Fibroblast of pulmonary artery (primary cell): ENCODE results near the gene KRTAP10-6.
"Not testable (repeated sequence)": the region's sequence is repeated elsewhere in the genome, so short reads cannot be mapped to it uniquely, and the experiment has no call there.

ENCODE experiments used
- DNase-seq: peaks from one replicate; pipeline ENCODE4 v3.0.0-alpha.2; 2010; ENCODE audit warnings: low read depth
- H3K4me3 ChIP-seq: replicated peaks from 2 replicates; pipeline ENCODE4 v1.5.1; 2011; ENCODE audit warnings: low read depth, mild to moderate bottlenecking, control low read depth, low read length, moderate library complexity
- TF ChIP-seq, protein P1 (sequence below): IDR thresholded peaks from 2 replicates; pipeline ENCODE4 v1.5.1; 2011; ENCODE audit warnings: mild to moderate bottlenecking, control low read depth, low read length, inconsistent platforms; ENCODE audit errors: missing control alignments

KRTAP10-6 gene

GRCh38 chr21:44611551-44611950 lies 19.2 kb upstream of the KRTAP10-6 start:
- no peak for DNase-seq
- H3K4me3 ChIP-seq = no peak overlapping the region
- TF ChIP-seq, protein P1, sequence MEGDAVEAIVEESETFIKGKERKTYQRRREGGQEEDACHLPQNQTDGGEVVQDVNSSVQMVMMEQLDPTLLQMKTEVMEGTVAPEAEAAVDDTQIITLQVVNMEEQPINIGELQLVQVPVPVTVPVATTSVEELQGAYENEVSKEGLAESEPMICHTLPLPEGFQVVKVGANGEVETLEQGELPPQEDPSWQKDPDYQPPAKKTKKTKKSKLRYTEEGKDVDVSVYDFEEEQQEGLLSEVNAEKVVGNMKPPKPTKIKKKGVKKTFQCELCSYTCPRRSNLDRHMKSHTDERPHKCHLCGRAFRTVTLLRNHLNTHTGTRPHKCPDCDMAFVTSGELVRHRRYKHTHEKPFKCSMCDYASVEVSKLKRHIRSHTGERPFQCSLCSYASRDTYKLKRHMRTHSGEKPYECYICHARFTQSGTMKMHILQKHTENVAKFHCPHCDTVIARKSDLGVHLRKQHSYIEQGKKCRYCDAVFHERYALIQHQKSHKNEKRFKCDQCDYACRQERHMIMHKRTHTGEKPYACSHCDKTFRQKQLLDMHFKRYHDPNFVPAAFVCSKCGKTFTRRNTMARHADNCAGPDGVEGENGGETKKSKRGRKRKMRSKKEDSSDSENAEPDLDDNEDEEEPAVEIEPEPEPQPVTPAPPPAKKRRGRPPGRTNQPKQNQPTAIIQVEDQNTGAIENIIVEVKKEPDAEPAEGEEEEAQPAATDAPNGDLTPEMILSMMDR = no peak

DNA sequence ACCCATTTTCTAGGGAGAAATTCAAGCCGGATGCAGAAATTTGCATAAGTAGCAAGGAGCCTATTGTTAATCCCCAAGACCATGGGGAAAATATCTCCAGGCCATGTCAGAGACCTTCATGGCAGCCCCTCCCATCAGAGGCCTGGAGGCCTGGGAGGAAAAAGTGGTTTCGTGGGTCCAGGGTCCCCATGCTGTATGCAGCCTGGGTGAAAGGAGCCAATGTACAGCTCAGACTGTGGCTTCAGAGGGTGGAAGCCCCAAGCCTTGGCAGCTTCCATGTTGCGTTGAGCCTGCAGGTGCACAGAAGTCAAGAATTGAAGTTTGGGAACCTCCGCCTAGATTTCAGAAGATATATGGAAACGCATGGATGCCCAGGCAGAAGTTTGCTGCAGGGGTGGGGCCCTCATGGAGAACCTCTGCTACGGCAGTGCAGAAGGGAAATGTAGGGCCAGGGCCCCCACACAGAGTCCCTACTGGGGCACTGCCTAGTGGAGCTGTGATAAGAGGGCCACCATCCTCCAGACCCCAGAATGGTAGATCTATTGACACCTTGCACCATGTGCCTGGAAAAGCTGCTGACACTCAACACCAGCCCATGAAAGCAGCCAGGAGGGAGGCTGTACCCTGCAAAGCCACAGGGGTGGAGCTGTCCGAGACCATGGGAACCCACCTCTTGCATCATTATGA lies 18.0 kb upstream of the KRTAP10-6 start:
- DNase-seq, H3K4me3 ChIP-seq: not testable (repeated sequence)

DNA sequence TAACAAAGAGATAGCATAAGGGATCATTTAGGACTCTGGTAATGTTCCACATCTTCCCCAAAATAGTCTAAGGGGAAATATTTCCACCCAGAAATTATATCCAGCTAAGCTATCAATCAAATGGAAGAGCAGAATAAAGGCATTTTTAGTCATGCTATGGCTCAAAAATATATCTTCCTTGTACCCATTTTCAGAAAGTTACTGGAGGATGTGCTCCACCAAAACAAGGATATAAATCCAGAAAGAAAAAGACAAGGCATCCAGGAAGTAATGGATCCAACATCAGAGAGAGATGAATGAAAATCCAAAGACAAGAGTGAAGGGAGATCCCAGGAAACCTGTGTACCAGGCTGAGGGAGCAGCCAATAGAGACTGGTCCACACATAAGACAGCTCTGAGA lies 16.9 kb upstream of the KRTAP10-6 start:
- TF ChIP-seq, protein P1 = no peak
- no peak overlapping the region for H3K4me3 ChIP-seq
- DNase-seq = no peak

- TF ChIP-seq, protein P1 = no peak
- DNase-seq = no peak
- no peak overlapping the region for H3K4me3 ChIP-seq
These were observed 14.2 kb upstream of the KRTAP10-6 start for GRCh38 chr21:44606495-44606894.

DNA sequence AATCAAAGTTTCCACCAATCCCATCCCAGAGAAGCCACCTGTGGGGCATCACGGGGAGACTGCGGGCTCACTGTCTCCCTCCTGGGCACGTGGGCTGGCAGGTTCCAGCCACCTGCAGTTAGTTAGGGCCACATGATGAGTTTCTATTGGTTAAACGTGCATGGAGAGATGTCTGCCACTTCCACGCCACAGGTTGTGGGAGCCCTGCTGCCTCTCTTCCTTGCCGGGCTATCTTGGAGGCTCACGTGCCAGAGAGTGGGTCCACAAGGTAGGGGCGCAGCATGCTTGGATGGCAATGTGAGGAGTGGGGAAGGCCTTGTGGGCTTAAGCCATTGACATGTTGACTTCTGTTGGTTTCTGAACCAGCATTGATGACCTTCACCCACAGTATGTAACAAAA lies 11.6 kb upstream of the KRTAP10-6 start:
- TF ChIP-seq, protein P1 = no peak

DNA sequence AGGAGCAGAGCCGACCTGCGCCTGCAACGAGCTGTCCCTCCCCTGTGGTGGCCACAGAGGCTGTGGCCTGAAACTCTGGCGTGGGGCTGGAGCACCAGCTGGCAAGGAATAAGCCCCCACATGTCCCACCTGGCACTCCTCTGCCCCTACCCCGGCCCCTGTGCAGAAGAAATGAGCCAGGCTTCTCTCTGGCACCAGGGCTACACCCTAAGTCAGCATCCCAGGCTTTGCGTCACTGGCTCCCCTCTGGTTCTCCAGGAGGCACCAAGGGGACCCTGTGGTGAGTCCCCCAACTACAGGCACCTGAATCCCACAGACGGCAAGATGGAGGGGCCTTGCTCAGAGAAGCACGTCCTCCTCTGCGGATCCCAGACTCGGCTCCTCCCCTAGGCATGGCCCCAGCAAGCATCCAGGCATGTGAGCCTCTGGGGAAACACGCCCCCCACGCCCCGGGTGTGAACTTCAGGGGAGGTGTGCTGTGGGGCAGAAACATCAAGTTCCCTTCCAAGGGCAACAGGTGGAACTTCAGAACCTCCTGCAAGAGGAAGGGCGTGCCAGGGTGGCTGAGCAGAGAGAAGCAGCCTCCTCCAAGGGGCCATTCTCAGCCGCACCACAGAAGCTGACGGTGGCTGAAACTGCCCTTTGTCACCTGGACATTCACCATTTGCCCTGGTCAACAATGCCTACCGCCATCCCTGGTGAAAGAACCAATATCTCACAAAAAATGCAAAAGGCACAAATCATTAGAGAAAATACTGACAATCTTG lies 11.0 kb upstream of the KRTAP10-6 start:
- H3K4me3 ChIP-seq = no peak overlapping the region
- DNase-seq = no peak
- TF ChIP-seq, protein P1 = no peak

More for the DNA sequence above, 11.6 kb upstream of the KRTAP10-6 start:
- DNase-seq = no peak
- no peak overlapping the region for H3K4me3 ChIP-seq

DNA sequence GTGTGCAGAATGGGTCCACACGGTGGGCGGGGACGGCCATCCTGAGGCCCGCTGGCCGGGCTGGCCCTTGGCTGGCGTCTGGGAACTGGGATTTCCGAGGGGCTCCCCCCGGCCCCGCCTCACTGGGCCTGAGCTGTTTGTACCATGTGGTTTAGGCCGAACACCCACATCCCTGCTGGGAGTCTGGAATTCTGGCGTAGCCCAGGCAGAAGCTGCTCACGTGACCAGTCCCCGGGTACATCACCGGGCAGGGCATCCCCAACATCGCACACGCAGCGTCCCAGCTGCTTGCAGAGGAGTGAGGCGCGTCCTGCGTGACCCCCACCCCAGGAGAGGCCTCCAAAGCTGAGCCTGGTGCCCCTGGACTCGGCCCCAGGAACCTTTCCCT lies 10.2 kb upstream of the KRTAP10-6 start:
- TF ChIP-seq, protein P1 = no peak
- no peak for DNase-seq
- no peak overlapping the region for H3K4me3 ChIP-seq
